VCaP (cell line): ENCODE measurements around the gene NEUROG1.

Experiments used
- H3K27ac ChIP-seq: fragments of 450-650 bp; 2 replicates; pipeline ENCODE4 v1.5.1; 2017
- CTCF ChIP-seq: fragments of 450-650 bp; conservative IDR thresholded peaks from 2 replicates; pipeline ENCODE4 v1.5.1; 2017; ENCODE audit warnings: mild to moderate bottlenecking, moderate library complexity

The NEUROG1 gene

GRCh38 chr5:135541807-135542502 is 6.2 kb upstream of the NEUROG1 start:
- no peak overlapping the region for H3K27ac ChIP-seq
- no peak for TF ChIP-seq CTCF

- no peak for TF ChIP-seq CTCF
- no peak overlapping the region for H3K27ac ChIP-seq
Measured at GRCh38 chr5:135539430-135540005, 3.8 kb upstream of the NEUROG1 start.

- no peak overlapping the region for H3K27ac ChIP-seq
- TF ChIP-seq CTCF: no peak
Measured at GRCh38 chr5:135538261-135538660, 2.5 kb upstream of the NEUROG1 start.

- TF ChIP-seq CTCF: no peak
- H3K27ac ChIP-seq: no peak overlapping the region
Measured at GRCh38 chr5:135537745-135538144, 2.0 kb upstream of the NEUROG1 start.

- H3K27ac ChIP-seq: no peak overlapping the region
- TF ChIP-seq CTCF: no peak
Measured at GRCh38 chr5:135537271-135537670, 1.5 kb upstream of the NEUROG1 start.

- no peak for TF ChIP-seq CTCF
Measured at GRCh38 chr5:135535420-135535819, 344 bp downstream of the NEUROG1 start.

GRCh38 chr5:135534609-135535419 is 950 bp downstream of the NEUROG1 start:
- H3K27ac ChIP-seq: no peak overlapping the region
- no peak for TF ChIP-seq CTCF

More at GRCh38 chr5:135535420-135535819, 344 bp downstream of the NEUROG1 start:
- H3K27ac ChIP-seq: no peak overlapping the region
